ENCODE measurements around the gene FUT8.
"Not testable (repeated sequence)": the region's sequence is repeated elsewhere in the genome, so short reads cannot be mapped to it uniquely, and the experiment has no call there.

The FUT8 gene

GRCh38 chr14:65696801-65697200, 284.3 kb downstream of the FUT8 start:
- H3K4me3 ChIP-seq (ENCODE audit: low read depth, low read length), result no peak overlapping the region
- H2AFZ ChIP-seq (ENCODE audit: low read length, unreplicated experiment), result no peak overlapping the region
- H3K4me1 ChIP-seq (ENCODE audit: control insufficient read depth, insufficient read depth, low read length, unreplicated experiment), result peaks cover 8% of the 10 kb centered on the region
- no peak overlapping the region for H3K27ac ChIP-seq (ENCODE audit: low read depth, low read length)
- H3K79me2 ChIP-seq (ENCODE audit: control insufficient read depth, insufficient read depth, low read length, unreplicated experiment), result no peaks in the 10 kb centered on the region
- no peaks in the 10 kb centered on the region for H3K27me3 ChIP-seq (ENCODE audit: insufficient read depth, low read length)
- H3K36me3 ChIP-seq (ENCODE audit: insufficient read depth, low read length), result no peaks in the 10 kb centered on the region

DNA sequence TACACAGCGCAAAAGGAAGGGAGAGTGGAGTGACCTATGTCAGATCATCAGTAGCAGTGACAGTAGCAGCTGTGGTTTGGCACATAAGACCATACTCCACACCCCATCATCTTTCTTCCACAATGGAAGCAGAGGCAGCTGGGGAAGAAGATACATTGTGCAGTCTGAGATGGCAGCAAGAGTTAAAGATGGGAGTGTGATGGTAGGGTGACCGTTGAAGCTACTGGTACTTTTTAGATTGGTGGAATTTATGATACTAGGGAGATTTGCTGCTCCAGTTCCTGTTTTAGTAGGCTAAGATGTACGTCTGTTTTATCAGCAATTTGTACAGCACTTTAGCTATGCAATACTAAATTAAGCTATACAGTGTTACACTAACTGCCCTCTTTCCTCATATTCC, 291.0 kb downstream of the FUT8 start:
- no peaks in the 10 kb centered on the region for H3K27me3 ChIP-seq (ENCODE audit: insufficient read depth, low read length)

GRCh38 chr14:65703996-65704395, 291.5 kb downstream of the FUT8 start:
- Histone ChIP-seq H3K4me1 (ENCODE audit: control insufficient read depth, insufficient read depth, low read length, unreplicated experiment) (peaks cover 5% of the 10 kb centered on the region), H3K36me3 (ENCODE audit: insufficient read depth, low read length) (no peaks in the 10 kb centered on the region), H3K27me3 (ENCODE audit: insufficient read depth, low read length) (no peaks in the 10 kb centered on the region), H3K27ac (ENCODE audit: low read depth, low read length) (no peak overlapping the region), H3K4me3 (ENCODE audit: low read depth, low read length) (no peak overlapping the region), H2AFZ (ENCODE audit: low read length, unreplicated experiment) (no peak overlapping the region), H3K79me2 (ENCODE audit: control insufficient read depth, insufficient read depth, low read length, unreplicated experiment) (no peaks in the 10 kb centered on the region)

More for the DNA sequence above, 291.0 kb downstream of the FUT8 start:
- Histone ChIP-seq H3K36me3 (ENCODE audit: insufficient read depth, low read length) (no peaks in the 10 kb centered on the region), H2AFZ (ENCODE audit: low read length, unreplicated experiment) (no peak overlapping the region), H3K27ac (ENCODE audit: low read depth, low read length) (no peak overlapping the region), H3K4me3 (ENCODE audit: low read depth, low read length) (no peak overlapping the region), H3K79me2 (ENCODE audit: control insufficient read depth, insufficient read depth, low read length, unreplicated experiment) (no peaks in the 10 kb centered on the region), H3K4me1 (ENCODE audit: control insufficient read depth, insufficient read depth, low read length, unreplicated experiment) (peaks cover 5% of the 10 kb centered on the region)

GRCh38 chr14:65704437-65704836, 291.9 kb downstream of the FUT8 start:
- Histone ChIP-seq H3K27ac (ENCODE audit: low read depth, low read length) (no peak overlapping the region), H3K4me1 (ENCODE audit: control insufficient read depth, insufficient read depth, low read length, unreplicated experiment) (peaks cover 5% of the 10 kb centered on the region), H2AFZ (ENCODE audit: low read length, unreplicated experiment) (no peak overlapping the region), H3K79me2 (ENCODE audit: control insufficient read depth, insufficient read depth, low read length, unreplicated experiment) (no peaks in the 10 kb centered on the region), H3K27me3 (ENCODE audit: insufficient read depth, low read length) (no peaks in the 10 kb centered on the region), H3K36me3 (ENCODE audit: insufficient read depth, low read length) (no peaks in the 10 kb centered on the region), H3K4me3 (ENCODE audit: low read depth, low read length) (no peak overlapping the region)

- Histone ChIP-seq H3K4me1 (ENCODE audit: control insufficient read depth, insufficient read depth, low read length, unreplicated experiment) (peaks cover 5% of the 10 kb centered on the region), H3K4me3 (ENCODE audit: low read depth, low read length) (no peak overlapping the region), H2AFZ (ENCODE audit: low read length, unreplicated experiment) (no peak overlapping the region), H3K27me3 (ENCODE audit: insufficient read depth, low read length) (no peaks in the 10 kb centered on the region), H3K27ac (ENCODE audit: low read depth, low read length) (no peak overlapping the region), H3K79me2 (ENCODE audit: control insufficient read depth, insufficient read depth, low read length, unreplicated experiment) (no peaks in the 10 kb centered on the region), H3K36me3 (ENCODE audit: insufficient read depth, low read length) (no peaks in the 10 kb centered on the region)
Measured at GRCh38 chr14:65704850-65705249, 292.3 kb downstream of the FUT8 start.

DNA sequence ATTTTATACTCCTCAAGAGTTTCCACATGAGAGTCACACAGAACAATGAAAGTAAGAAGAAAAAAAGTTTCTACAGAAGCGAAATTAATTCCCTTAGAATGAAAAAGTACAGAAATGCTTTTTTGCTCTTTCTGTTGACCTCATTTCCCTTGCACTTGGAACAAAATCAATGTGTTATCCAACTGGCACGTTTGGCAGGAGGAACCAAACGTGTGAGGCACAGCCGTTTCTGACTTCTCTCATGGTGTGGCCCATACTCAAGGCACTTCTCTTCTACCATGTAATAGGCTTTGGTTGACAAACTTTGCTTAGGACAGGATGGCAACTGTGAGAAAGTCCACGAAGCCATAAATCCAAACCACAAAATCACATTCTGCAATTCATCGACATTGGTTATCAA, 297.0 kb downstream of the FUT8 start:
- no peak overlapping the region for H3K27ac ChIP-seq (ENCODE audit: low read depth, low read length)
- no peaks in the 10 kb centered on the region for H3K36me3 ChIP-seq (ENCODE audit: insufficient read depth, low read length)
- H2AFZ ChIP-seq (ENCODE audit: low read length, unreplicated experiment), result no peak overlapping the region
- H3K79me2 ChIP-seq (ENCODE audit: control insufficient read depth, insufficient read depth, low read length, unreplicated experiment), result no peaks in the 10 kb centered on the region
- no peaks in the 10 kb centered on the region for H3K27me3 ChIP-seq (ENCODE audit: insufficient read depth, low read length)
- no peak overlapping the region for H3K4me3 ChIP-seq (ENCODE audit: low read depth, low read length)
- H3K4me1 ChIP-seq (ENCODE audit: control insufficient read depth, insufficient read depth, low read length, unreplicated experiment), result no peaks in the 10 kb centered on the region

DNA sequence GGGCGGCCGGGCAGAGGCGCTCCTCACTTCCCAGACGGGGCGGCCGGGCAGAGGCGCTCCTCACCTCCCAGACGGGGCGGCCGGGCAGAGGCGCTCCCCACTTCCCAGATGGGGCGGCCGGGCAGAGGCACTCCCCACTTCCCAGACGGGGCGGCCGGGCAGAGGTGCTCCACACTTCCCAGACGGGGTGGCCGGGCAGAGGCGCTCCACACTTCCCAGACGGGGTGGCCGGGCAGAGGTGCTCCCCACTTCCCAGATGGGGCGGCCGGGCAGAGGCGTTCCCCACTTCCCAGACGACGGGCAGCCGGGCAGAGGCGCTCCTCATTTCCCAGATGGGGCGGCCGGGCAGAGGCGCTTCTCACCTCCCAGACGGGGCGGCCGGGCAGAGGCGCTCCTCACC, 304.3 kb downstream of the FUT8 start:
- not testable (repeated sequence) for H3K27ac ChIP-seq (ENCODE audit: low read depth, low read length); H3K36me3 ChIP-seq (ENCODE audit: insufficient read depth, low read length); H3K4me3 ChIP-seq (ENCODE audit: low read depth, low read length); H3K79me2 ChIP-seq (ENCODE audit: control insufficient read depth, insufficient read depth, low read length, unreplicated experiment); H3K4me1 ChIP-seq (ENCODE audit: control insufficient read depth, insufficient read depth, low read length, unreplicated experiment); H2AFZ ChIP-seq (ENCODE audit: low read length, unreplicated experiment); H3K27me3 ChIP-seq (ENCODE audit: insufficient read depth, low read length)

GRCh38 chr14:65717384-65717915, 304.9 kb downstream of the FUT8 start:
- not testable (repeated sequence) for H3K4me3 ChIP-seq (ENCODE audit: low read depth, low read length); H2AFZ ChIP-seq (ENCODE audit: low read length, unreplicated experiment); H3K27me3 ChIP-seq (ENCODE audit: insufficient read depth, low read length); H3K79me2 ChIP-seq (ENCODE audit: control insufficient read depth, insufficient read depth, low read length, unreplicated experiment); H3K4me1 ChIP-seq (ENCODE audit: control insufficient read depth, insufficient read depth, low read length, unreplicated experiment); H3K27ac ChIP-seq (ENCODE audit: low read depth, low read length); H3K36me3 ChIP-seq (ENCODE audit: insufficient read depth, low read length)

DNA sequence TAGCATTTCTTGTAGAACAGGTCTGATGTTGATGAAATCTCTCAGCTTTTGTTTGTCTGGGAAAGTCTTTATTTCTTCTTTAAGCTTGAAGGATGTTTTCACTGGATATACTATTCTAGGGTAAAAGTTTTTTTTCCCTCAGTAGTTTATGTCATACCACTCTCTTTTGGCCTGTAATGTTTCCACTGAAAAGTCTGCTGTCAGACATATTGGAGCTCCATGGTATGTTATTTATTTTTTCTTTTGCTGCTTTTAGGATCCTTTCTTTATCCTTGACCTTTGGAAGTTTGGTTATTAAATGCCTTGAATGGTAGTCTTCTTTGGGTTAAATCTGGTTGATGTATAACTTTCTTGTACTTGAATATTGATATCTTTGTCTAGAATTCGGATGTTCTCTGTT, 306.1 kb downstream of the FUT8 start:
- Histone ChIP-seq H3K27ac (ENCODE audit: low read depth, low read length) (no peak overlapping the region), H3K4me1 (ENCODE audit: control insufficient read depth, insufficient read depth, low read length, unreplicated experiment) (no peaks in the 10 kb centered on the region), H3K27me3 (ENCODE audit: insufficient read depth, low read length) (no peaks in the 10 kb centered on the region), H3K79me2 (ENCODE audit: control insufficient read depth, insufficient read depth, low read length, unreplicated experiment) (no peaks in the 10 kb centered on the region), H3K36me3 (ENCODE audit: insufficient read depth, low read length) (peaks cover 8% of the 10 kb centered on the region), H2AFZ (ENCODE audit: low read length, unreplicated experiment) (no peak overlapping the region), H3K4me3 (ENCODE audit: low read depth, low read length) (no peak overlapping the region)

- H2AFZ ChIP-seq (ENCODE audit: low read length, unreplicated experiment), result no peak overlapping the region
- no peaks in the 10 kb centered on the region for H3K79me2 ChIP-seq (ENCODE audit: control insufficient read depth, insufficient read depth, low read length, unreplicated experiment)
- H3K27ac ChIP-seq (ENCODE audit: low read depth, low read length), result no peak overlapping the region
- no peaks in the 10 kb centered on the region for H3K27me3 ChIP-seq (ENCODE audit: insufficient read depth, low read length)
- no peak overlapping the region for H3K4me3 ChIP-seq (ENCODE audit: low read depth, low read length)
- H3K36me3 ChIP-seq (ENCODE audit: insufficient read depth, low read length), result peaks cover 13% of the 10 kb centered on the region
- no peaks in the 10 kb centered on the region for H3K4me1 ChIP-seq (ENCODE audit: control insufficient read depth, insufficient read depth, low read length, unreplicated experiment)
Measured at GRCh38 chr14:65720171-65720570, 307.6 kb downstream of the FUT8 start.

DNA sequence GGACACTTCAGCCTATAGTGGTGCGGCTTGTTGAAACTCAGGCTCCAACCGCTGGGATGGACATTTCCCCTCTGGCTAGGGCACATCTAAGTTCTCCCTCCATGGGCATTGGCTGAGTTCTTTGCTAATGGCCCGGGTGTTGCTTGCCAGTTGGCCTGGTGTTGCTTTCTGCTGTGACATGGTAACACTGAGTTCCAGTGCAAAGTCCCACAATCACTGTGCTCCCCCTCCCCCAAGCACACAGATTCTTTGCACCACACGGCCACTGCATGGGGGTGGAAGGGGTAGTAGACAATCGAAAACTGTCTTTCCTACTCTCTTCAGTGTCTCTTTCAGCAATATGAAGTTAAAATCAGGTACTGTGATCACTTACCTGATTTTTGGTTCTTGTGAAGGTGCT, 308.2 kb downstream of the FUT8 start:
- Histone ChIP-seq H3K27me3 (ENCODE audit: insufficient read depth, low read length) (no peaks in the 10 kb centered on the region), H3K27ac (ENCODE audit: low read depth, low read length) (no peak overlapping the region), H3K79me2 (ENCODE audit: control insufficient read depth, insufficient read depth, low read length, unreplicated experiment) (no peaks in the 10 kb centered on the region), H3K4me3 (ENCODE audit: low read depth, low read length) (no peak overlapping the region), H2AFZ (ENCODE audit: low read length, unreplicated experiment) (no peak overlapping the region), H3K4me1 (ENCODE audit: control insufficient read depth, insufficient read depth, low read length, unreplicated experiment) (no peaks in the 10 kb centered on the region), H3K36me3 (ENCODE audit: insufficient read depth, low read length) (peaks cover 13% of the 10 kb centered on the region)
